SKM-1 treated with dmso at 0.1 percent for 144 hours (cell line): ENCODE data around the gene ARHGAP4.

Source experiments
- DNase-seq: peaks from one replicate; lab custom pipeline; 2025; ENCODE audit not compliant: unreplicated experiment; lab: John Stamatoyannopoulos, UW

The ARHGAP4 gene

DNA sequence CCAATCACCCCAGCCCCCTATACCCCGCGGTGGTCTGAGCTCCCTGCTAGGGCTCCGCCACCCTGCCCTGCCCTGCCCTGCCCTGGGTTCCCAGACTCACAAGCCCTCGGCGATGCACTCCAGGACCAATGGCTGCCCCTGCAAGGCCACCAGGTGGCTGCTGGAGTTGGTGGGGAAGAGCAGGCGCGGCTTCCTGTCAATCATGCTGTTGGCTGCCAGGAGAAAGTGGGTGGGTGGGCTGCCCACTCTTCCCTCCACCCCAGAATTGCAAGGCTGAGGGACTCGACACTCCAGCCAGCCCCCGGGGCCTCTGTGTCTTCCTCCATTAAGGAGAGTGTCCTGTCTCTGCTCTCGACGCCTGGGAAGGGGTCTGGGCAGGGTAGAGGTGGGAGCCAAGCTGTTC is 55.8 kb downstream of the ARHGAP4 start:
- no peak for DNase-seq

DNA sequence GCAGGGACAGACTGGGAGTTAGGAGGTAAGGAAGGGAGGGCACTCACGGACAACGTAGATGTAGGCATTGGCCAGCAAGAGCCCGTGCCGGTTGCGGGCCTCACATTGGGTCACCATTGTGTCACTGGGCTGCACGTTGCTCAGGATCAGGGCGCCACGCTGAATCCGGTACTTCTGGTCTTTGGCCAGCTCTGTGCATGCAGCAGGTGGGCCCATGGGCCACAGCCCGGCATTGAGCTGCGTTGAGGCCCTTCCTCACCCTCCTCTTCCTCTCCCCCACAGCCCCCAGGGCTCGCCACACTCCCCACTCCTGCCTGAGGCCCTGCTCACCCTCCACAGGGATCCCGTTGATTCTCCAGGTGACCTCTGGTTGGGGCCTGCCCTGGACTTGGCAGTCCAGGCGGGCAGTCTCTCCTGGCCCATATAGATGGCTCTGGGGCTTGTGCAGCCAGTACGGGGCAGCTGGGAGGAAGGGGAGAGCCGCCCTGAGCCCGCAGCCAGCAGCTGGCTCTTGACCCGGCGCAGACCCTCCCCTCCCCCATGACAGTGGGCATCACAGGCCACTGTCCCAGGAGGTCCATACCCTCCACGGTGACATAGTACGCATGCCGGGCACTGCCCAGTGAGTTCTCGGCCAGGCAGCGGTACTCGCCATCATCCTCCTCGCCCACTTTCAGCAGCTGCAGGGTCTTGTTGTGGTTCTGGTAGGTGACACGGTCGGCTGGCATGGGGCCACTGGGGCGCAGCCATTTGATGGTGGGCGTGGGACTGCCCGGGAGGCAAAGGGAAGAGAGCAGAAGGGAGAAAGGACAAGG is 56.4 kb downstream of the ARHGAP4 start:
- no peak for DNase-seq

- no peak for DNase-seq
These were observed 57.2 kb downstream of the ARHGAP4 start for GRCh38 chrX:153868576-153869472.

DNA sequence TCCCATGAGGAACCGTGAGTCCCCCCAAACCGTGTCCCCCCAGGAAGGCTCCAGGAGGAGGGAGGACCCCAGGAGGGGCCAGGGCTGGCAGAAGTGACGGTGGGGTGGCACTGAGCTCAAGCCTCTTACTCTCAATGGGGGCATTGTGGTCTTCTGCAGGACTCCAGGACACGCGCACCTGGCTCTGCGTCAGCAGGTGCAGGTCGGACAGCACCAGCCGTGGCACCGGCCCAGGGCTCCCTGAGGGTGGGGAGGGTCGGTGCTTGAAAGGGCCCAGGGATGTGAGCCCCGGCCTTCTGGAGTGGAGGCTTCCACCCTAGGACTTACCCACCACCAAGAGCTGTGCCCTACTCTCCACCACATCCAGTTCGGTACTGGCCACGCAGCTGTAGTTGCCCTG is 58.4 kb downstream of the ARHGAP4 start:
- DNase-seq = no peak

DNA sequence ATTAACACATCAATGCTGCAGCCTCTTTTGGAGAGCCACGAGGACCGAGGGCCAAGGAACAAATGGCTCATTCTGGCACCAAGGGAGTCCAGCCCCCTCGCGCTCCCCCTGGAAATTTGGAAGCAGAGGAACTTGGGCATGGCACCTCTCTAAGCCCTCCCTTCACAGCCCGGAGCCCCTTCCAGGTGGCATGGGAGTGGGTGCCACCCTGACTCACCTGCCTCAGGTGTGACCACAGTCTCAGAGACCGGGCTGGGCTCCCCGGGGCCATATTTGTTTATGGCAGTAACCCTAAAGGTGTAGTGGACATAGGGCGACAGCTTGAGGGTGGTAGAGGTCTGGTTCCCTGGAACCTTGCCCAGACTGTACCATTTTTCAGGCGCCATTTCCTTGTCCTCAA is 58.9 kb downstream of the ARHGAP4 start:
- DNase-seq = no peak

GRCh38 chrX:153866302-153867019 is 59.6 kb downstream of the ARHGAP4 start:
- no peak for DNase-seq

GRCh38 chrX:153865685-153866084 is 60.4 kb downstream of the ARHGAP4 start:
- DNase-seq = no peak

DNA sequence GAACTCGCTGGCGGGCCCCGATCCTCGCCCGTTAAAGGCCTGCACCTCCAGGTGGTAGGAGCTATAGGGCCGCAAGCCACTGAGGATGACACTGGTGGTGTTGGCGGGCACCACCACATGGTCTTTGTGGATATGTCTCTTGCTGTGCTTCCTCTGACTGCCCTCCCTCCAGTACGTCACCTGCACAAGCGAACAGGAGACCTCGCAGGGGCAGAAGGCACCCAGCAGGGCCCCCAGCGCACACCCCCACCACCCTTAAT is 60.8 kb downstream of the ARHGAP4 start:
- DNase-seq = no peak

GRCh38 chrX:153864561-153865320 is 61.3 kb downstream of the ARHGAP4 start:
- no peak for DNase-seq

- no peak for DNase-seq
These were observed 62.0 kb downstream of the ARHGAP4 start for GRCh38 chrX:153864101-153864500.

DNA sequence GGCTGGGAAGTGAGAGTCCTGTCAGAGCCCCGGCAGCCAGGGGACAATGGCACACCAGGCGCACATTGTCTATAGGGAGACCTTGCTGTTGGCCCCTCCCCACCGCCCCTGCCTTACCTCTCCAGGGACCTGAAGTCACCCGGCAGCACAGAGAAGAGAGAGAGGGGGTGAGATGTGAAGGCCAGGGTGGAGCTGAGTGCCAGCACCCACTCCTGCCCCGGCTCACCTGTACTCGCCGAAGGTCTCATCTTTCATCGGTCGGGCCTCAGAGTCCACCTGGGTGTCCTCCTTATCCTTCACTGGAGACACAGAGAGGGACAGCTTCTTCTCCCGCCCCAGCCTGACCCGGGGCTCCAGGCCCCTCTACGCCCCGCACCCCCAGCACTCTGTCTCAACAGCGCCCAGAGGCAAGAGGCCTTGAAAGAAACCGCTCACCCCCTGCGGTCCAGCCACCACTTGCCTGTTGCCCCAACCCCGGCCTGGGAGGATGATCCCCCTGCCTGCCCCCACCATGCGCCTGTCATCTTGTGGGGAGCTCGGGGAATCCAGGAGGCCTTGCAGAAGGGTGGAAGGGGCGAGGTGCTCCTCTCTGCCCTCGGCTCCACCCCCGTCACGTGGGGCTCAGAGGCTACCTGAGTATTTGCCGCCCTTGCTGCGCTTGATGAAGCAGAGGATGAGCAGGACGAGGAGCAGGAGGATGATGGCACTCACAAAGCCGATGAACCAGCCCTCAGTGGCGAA is 62.6 kb downstream of the ARHGAP4 start:
- DNase-seq = no peak

DNA sequence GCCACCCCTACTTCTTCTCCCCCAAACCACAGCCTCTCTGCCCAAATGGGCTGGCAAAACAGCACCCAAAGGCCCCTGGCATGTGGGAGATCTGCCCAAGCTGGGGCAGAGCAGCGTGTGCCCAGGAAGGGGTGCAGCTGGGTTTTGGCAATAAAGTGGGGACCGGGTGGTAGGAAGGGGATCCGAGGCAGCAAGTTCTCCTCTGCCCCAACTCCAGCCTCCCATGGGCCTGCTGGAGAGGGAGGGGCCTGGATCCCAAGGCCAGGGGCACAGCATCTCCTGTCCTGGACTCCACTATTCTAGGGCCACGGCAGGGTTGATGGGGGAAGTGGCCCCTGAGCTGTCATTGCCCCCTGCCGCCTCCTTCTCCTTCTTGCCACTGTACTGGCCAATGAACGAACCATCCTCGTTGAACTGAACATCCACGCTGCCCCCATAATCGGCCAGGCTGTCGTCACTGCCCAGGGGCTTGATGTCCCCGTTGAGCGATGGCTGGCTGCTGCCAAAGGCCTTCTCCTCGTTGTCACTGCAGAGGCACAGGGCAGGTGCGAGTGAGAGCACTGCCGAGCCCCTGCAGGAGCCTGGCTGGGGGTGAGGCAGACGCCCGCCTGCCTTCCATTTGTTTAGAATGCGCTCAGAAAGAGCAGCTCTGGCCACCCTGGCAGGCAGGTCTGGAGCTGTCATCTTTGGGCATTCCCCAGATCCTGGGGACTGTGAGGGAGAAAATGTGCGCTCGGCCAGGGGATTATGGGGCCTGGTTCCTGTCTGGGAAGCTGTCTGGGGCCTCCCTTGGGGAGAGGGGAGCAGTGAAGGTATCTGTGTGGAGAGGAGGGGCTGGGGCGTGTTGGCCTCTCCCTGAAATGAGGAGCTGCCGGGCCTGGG is 63.5 kb downstream of the ARHGAP4 start:
- no peak for DNase-seq

- no peak for DNase-seq
These were observed 64.2 kb downstream of the ARHGAP4 start for GRCh38 chrX:153861733-153862310.

GRCh38 chrX:153861151-153861550 is 64.9 kb downstream of the ARHGAP4 start:
- DNase-seq = no peak
